GM19463 (cell line): ENCODE measurements around the gene FOSB.

ENCODE experiments used
- ATAC-seq: cut with Tn5 transposase; IDR thresholded peaks from one replicate; pipeline ENCODE4 v1.9.1; 2021; ENCODE audit warnings: mild to moderate bottlenecking, moderate library complexity; ENCODE audit not compliant: unreplicated experiment

FOSB gene

DNA sequence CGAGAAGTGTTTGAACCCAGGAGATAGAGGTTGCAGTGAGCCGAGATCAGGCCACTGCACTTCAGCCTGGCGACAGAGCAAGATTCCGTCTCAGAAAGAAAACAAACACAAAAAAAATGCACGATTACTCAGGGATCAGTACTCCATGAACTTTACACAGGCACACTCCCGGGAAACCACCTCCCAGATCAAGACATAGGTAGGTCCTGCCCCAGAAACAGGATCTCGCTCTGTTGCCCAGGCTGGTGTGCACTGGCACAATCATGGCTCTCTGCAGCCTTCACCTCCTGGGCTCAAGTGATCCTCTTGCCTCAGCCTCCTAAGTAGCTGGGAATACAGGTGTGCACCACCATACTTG is 50.7 kb downstream of the FOSB start:
- ATAC-seq, result no peak

DNA sequence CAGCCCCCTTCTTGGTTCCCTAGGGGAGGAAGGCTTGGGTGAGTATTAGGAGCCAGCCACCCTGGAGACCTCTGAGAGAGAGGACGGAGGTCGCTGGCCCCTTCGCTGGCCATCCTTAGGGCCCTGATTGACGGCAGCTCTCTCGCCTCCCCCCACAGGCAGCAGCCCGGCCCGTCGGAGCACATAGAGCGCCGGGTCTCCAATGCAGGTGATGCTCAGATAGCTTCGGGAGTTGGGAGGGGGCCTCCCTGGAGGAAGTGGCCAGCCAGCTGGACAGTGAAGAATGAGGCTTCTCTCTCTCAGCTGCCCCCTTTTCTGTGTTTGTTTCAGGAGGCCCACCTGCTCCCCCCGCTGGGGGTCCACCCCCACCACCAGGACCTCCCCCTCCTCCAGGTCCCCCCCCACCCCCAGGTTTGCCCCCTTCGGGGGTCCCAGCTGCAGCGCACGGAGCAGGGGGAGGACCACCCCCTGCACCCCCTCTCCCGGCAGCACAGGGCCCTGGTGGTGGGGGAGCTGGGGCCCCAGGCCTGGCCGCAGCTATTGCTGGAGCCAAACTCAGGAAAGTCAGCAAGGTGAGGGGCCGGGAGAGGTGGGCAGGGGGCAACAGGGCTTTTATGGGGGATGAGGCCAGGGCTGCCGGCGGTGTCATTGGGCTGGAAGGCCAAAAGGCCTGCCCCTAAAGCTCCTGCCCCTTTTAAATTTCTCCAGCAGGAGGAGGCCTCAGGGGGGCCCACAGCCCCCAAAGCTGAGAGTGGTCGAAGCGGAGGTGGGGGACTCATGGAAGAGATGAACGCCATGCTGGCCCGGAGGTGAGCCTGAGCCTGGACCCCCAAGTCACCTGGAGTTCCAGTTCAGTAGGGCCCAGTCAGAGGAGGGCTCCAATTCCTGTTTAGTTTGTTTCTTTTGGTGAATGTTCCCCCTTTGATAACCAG is 54.5 kb downstream of the FOSB start:
- no peak for ATAC-seq

DNA sequence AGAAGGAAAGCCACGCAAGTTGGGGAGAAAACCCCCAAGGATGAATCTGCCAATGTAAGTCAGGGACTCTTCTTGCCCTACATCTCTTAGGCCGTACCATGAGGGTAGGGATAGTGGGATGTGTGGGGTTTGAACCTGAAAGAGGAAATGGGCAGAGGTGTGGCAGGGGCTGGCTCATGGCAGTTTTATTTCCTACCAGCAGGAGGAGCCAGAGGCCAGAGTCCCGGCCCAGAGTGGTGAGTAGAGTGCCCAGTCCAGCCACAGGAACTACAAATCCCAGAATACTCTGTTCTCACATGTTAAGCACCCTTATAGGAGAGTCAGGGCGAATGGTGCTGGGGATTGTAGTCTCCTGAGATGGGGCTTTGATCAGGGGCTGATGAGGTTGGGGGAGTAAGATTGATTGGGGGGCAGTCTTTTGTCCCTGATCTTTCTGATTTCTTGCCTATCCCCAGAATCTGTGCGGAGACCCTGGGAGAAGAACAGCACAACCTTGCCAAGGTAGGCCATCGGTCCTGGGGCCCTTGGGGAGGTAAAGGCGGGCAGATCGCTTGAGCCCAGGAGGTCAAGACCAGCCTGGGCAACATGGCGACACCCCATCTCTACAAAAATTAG is 56.0 kb downstream of the FOSB start:
- ATAC-seq, result no peak

DNA sequence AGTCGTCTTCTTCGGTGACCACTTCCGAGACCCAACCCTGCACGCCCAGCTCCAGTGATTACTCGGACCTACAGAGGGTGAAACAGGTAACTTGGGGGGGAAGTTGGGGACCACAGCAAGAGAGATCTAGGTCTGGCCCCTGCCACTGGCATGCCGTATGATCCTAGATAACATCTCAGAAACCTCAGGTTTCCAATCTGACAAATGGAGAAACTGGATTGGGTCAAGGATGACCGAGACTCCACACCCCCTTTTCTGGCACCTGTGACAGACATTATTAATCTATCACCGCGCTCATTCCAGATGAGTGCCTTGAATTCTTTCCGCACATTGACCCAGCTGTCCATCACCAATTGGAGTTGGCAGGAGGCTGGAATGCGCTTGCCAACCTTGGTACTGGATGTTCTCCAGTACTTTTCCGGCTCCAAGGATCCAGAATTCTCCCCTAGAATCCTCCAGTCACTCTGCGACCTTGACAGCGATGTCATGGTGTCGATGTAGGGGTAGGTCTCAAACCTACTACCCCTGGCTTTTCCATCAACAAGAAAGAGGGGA is 56.9 kb downstream of the FOSB start:
- no peak for ATAC-seq
